CD4-positive, alpha-beta T cell (primary cell): Measurements from ENCODE around the gene CAPZB. TPM values are rescaled to one million over a fixed set of nuclear protein-coding genes. Genes with fewer than 3 reads are reported as not detected.

Experiments used
- ATAC-seq: fragments of 200-7000 bp; cut with Tn5 transposase; one replicate; pipeline ENCODE4 v1.10.0; 2022; ENCODE audit warnings: mild to moderate bottlenecking; ENCODE audit not compliant: poor library complexity
- CTCF ChIA-PET: fragments of 350-600 bp; sonication (Branson Sonifier 250); formaldehyde crosslinking; loops from one replicate; lab custom pipeline; 2021; ENCODE audit warnings: antibody characterized with exemption, inconsistent platforms; lab: Charles Lee
- POLR2A ChIA-PET: fragments of 350-600 bp; sonication (Branson Sonifier 250); formaldehyde crosslinking; loops from one replicate; lab custom pipeline; 2021; ENCODE audit warnings: antibody characterized with exemption, inconsistent platforms; lab: Charles Lee
- DNase-seq, 14 experiments: peaks; one replicate each; pipeline ENCODE4 v3.0.0-alpha.2; 2013 to 2020; ENCODE audit warnings: mixed read lengths in 2 of 14
- H3K27ac ChIP-seq, 2 donors: one replicate each; pipeline versions ENCODE4 v1.5.1 to v1.7.0; 2013; ENCODE audit warnings: low read length in 2 of 2, low read depth in 1 of 2, mild to moderate bottlenecking in 1 of 2
- H3K27me3 ChIP-seq, 2 experiments: 1 replicate in 1 of 2; 2 replicates in 1 of 2; pipeline versions ENCODE4 v1.6.1 to v1.7.0; 2013; ENCODE audit warnings: low read length in 2 of 2, control low read depth in 1 of 2, mild to moderate bottlenecking in 1 of 2, moderate library complexity in 1 of 2; ENCODE audit not compliant: insufficient read depth in 2 of 2, control insufficient read depth in 1 of 2
- H3K36me3 ChIP-seq: one replicate; pipeline ENCODE4 v1.6.1; 2013; ENCODE audit warnings: low read length, control low read depth; ENCODE audit not compliant: insufficient read depth
- H3K4me1 ChIP-seq: one replicate; pipeline ENCODE4 v1.6.1; 2013; ENCODE audit warnings: low read length, control low read depth; ENCODE audit not compliant: insufficient read depth
- H3K4me3 ChIP-seq: one replicate; pipeline ENCODE4 v1.5.1; 2013; ENCODE audit warnings: mild to moderate bottlenecking, low read length, moderate library complexity
- H3K9me3 ChIP-seq, 2 experiments: 1 replicate in 1 of 2; 2 replicates in 1 of 2; pipeline versions ENCODE4 v1.6.1 to v1.7.0; 2013; ENCODE audit warnings: low read length in 2 of 2, mild to moderate bottlenecking in 2 of 2, control low read depth in 1 of 2, moderate library complexity in 1 of 2; ENCODE audit not compliant: control insufficient read depth in 1 of 2, insufficient read depth in 1 of 2
- H3K27ac Mint-ChIP-seq: one replicate; pipeline ENCODE4 v1.8.0; 2020; ENCODE audit warnings: mixed read lengths
- H3K27me3 Mint-ChIP-seq: one replicate; pipeline ENCODE4 v1.8.0; 2021; ENCODE audit warnings: mixed read lengths
- H3K36me3 Mint-ChIP-seq: one replicate; pipeline ENCODE4 v1.8.0; 2021; ENCODE audit warnings: low read depth, mixed read lengths
- H3K4me1 Mint-ChIP-seq: one replicate; pipeline ENCODE4 v1.8.0; 2021; ENCODE audit warnings: low read depth, mixed read lengths
- H3K4me3 Mint-ChIP-seq: one replicate; pipeline ENCODE4 v1.8.0; 2020; ENCODE audit warnings: mild to moderate bottlenecking, mixed read lengths
- H3K9me3 Mint-ChIP-seq: one replicate; pipeline ENCODE4 v1.8.0; 2020; ENCODE audit warnings: mixed read lengths
- intact Hi-C, 2 experiments: fragments of 100-400 bp; cut with DNase I in 1 of 2; cut with micrococcal nuclease in 1 of 2; formaldehyde crosslinking; loops; one replicate each; pipeline versions ENCODE4 v1.15.1 to v1.9.0; 2023 to 2025; cut with DNase I, micrococcal nuclease
- total RNA-seq, 174 experiments: library from RNA in 2 of 174; stranded (reverse) in 2 of 174; gene quantifications; one replicate each; pipeline ENCODE4 v1.2.3 and lab custom pipeline; 2021 to 2026
- TF ChIP-seq, protein P1 (sequence below): fragments of 200-600 bp; IDR thresholded peaks from one replicate; pipeline ENCODE4 v1.8.0; 2022; ENCODE audit warnings: antibody characterized with exemption, mild to moderate bottlenecking

Gene CAPZB
- total RNA-seq, 2 experiments from 2014 or later = 168 to 173 TPM

DNA sequence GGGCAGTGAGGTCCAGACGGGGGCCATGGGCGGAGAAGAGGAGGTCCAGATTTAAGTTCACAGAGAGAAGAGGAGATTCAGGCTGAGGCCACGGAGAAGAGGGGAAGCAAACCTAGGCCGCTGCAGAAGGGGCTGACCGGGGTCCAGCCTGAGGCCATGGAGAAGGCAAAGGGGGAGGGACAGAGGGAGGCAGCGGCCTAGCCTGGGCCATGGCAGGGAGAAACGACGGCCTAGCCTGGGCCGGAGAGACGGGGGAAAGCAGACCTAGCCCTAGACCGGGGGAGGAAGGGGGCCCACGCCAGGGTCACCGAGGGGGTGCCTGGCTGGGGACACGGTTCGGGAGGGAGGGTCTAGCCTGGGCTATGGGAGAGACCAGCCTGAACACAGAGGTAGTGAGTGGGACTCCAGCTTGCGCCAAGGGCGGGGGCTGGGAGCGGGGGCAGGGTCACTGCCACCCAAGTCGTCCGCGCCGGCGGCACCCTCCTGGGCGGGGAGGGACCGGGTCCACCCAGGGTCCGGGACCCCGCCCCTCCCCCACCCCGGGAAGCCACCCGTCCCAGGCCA, 459 bp downstream of the CAPZB start:
- POLR2A ChIA-PET = interaction anchor here (0.6 to 18.5 kb wide), 15 partner anchors 8 to 112 kb away, joined by 3 to 442 read pairs (median 5); a partner anchor contains a TSS
- H3K27ac Mint-ChIP-seq = peak overlapping the region; percentile 86

DNA sequence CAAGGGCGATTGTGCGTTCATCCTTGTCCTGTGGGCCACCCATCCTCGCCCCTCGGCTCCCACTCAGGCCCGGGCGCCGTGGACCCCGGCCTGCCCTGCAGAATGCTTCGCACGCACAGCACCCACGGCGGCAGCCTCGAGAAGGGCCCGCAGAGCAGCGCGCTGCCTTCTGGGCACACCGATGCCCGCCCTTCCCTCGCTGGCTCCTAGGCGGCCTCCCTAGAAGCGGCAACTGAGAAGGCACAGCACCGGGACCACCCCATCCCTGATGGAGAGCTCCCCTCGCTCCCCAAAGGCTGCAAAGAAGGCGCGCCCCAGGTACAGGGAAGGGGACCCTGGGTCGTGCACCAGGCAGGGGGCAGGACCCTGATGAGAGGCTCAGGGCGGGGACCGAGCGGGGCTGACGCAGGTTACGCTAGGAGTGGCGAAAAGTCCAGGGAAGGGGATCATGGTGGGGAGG, 971 bp downstream of the CAPZB start:
- intact Hi-C loops = loop anchor here in 1 of 2 experiments (1.0 to 5.0 kb wide), 4 partner anchors 20 to 277 kb away; a partner anchor contains a TSS
- Histone ChIP-seq H3K27me3 (no peaks in the 10 kb centered on the region), H3K27ac (peak overlapping the region; percentile 51 to 88), H3K4me3 (peak overlapping the region; percentile 78), H3K4me1 (peaks cover 80% of the 10 kb centered on the region), H3K36me3 (peaks cover 34% of the 10 kb centered on the region), H3K9me3 (no peaks in the 10 kb centered on the region)
- H3K27ac Mint-ChIP-seq = peak overlapping the region; percentile 86
- peaks cover 54% of the 10 kb centered on the region for H3K36me3 Mint-ChIP-seq
- TF ChIP-seq, protein P1, sequence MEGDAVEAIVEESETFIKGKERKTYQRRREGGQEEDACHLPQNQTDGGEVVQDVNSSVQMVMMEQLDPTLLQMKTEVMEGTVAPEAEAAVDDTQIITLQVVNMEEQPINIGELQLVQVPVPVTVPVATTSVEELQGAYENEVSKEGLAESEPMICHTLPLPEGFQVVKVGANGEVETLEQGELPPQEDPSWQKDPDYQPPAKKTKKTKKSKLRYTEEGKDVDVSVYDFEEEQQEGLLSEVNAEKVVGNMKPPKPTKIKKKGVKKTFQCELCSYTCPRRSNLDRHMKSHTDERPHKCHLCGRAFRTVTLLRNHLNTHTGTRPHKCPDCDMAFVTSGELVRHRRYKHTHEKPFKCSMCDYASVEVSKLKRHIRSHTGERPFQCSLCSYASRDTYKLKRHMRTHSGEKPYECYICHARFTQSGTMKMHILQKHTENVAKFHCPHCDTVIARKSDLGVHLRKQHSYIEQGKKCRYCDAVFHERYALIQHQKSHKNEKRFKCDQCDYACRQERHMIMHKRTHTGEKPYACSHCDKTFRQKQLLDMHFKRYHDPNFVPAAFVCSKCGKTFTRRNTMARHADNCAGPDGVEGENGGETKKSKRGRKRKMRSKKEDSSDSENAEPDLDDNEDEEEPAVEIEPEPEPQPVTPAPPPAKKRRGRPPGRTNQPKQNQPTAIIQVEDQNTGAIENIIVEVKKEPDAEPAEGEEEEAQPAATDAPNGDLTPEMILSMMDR = no peak
- H3K4me3 Mint-ChIP-seq = peak overlapping the region; percentile 94
- no peaks in the 10 kb centered on the region for H3K9me3 Mint-ChIP-seq
- ChIA-PET CTCF (no interaction called here), POLR2A (interaction anchor here (1.4 to 18.5 kb wide), 7 partner anchors 17 to 116 kb away, joined by 4 to 442 read pairs (median 7); a partner anchor contains a TSS)
- DNase-seq = peak in 8 of 14 experiments; percentile 19 to 62 (median 34)
- no peaks in the 10 kb centered on the region for H3K27me3 Mint-ChIP-seq
- peaks cover 80% of the 10 kb centered on the region for H3K4me1 Mint-ChIP-seq
- peak; percentile 8 for ATAC-seq

More for the DNA sequence above, 459 bp downstream of the CAPZB start:
- DNase-seq = no peak
- Mint-ChIP-seq H3K4me3 (peak overlapping the region; percentile 94), H3K27me3 (no peaks in the 10 kb centered on the region), H3K9me3 (no peaks in the 10 kb centered on the region), H3K36me3 (peaks cover 50% of the 10 kb centered on the region), H3K4me1 (peaks cover 75% of the 10 kb centered on the region)
- intact Hi-C loops = loop anchor here (1.0 to 5.0 kb wide), 9 partner anchors 21 to 278 kb away; partner anchors contain the start of genes AKR7A2 (in 1 of the 2), EMC1 (in 1 of the 2), MRTO4 (in 1 of the 2) and SLC66A1 (in 1 of the 2)
- Histone ChIP-seq H3K36me3 (peaks cover 32% of the 10 kb centered on the region), H3K27ac (peak overlapping the region; percentile 51 to 88), H3K4me3 (peak overlapping the region; percentile 78), H3K4me1 (peaks cover 75% of the 10 kb centered on the region), H3K9me3 (no peaks in the 10 kb centered on the region), H3K27me3 (no peaks in the 10 kb centered on the region)
- CTCF ChIA-PET = interaction anchor here (1.0 to 2.0 kb wide), 2 partner anchors 39 to 166 kb away, joined by 4 to 6 read pairs; no protein-coding TSS in a partner anchor
- no peak for ATAC-seq
- TF ChIP-seq, protein P1 = no peak

DNA sequence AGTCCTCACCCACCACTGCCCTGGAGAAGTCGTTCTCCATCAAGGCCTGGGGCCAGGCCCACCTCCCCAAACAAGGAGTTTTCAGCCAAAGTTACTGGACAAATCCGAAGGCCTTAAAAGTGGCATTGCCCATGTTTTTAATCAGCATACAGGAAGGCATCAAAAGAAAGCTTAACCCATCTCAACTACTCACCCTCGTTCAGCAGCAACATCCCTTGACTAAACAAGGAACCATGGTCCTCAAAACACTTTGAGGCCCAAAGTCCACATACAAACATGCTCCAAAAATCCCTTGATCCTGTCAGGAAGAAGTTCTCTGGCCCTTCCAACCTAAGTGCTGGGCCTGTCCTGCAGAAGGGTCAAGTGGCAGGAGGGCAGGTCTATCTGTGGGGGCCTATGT, 1.6 kb downstream of the CAPZB start:
- no peaks in the 10 kb centered on the region for H3K27me3 ChIP-seq
- intact Hi-C loops = loop anchor here in 1 of 2 experiments (1.0 to 5.0 kb wide), 5 partner anchors 15 to 276 kb away; a partner anchor contains a TSS
- Mint-ChIP-seq H3K36me3 (peaks cover 54% of the 10 kb centered on the region), H3K4me1 (peaks cover 83% of the 10 kb centered on the region), H3K9me3 (no peaks in the 10 kb centered on the region), H3K27ac (peak overlapping the region; percentile 86), H3K27me3 (no peaks in the 10 kb centered on the region), H3K4me3 (peak overlapping the region; percentile 94)
- TF ChIP-seq, protein P1 = no peak
- peaks cover 86% of the 10 kb centered on the region for H3K4me1 ChIP-seq
- peak overlapping the region; percentile 78 for H3K4me3 ChIP-seq
- ChIA-PET CTCF (interaction anchor here (1.4 to 2.1 kb wide), 2 partner anchors 15 to 44 kb away, joined by 4 to 6 read pairs; no protein-coding TSS in a partner anchor), POLR2A (interaction anchor here (0.9 to 18.5 kb wide), 8 partner anchors 16 to 117 kb away, joined by 3 to 442 read pairs (median 6); a partner anchor contains a TSS)
- H3K36me3 ChIP-seq = peaks cover 35% of the 10 kb centered on the region
- DNase-seq (no peak), ATAC-seq (no peak)
- peak overlapping the region; percentile 49 to 88 for H3K27ac ChIP-seq
- H3K9me3 ChIP-seq = no peaks in the 10 kb centered on the region
